ENCODE measurements around the gene AGRN.

AGRN gene

DNA sequence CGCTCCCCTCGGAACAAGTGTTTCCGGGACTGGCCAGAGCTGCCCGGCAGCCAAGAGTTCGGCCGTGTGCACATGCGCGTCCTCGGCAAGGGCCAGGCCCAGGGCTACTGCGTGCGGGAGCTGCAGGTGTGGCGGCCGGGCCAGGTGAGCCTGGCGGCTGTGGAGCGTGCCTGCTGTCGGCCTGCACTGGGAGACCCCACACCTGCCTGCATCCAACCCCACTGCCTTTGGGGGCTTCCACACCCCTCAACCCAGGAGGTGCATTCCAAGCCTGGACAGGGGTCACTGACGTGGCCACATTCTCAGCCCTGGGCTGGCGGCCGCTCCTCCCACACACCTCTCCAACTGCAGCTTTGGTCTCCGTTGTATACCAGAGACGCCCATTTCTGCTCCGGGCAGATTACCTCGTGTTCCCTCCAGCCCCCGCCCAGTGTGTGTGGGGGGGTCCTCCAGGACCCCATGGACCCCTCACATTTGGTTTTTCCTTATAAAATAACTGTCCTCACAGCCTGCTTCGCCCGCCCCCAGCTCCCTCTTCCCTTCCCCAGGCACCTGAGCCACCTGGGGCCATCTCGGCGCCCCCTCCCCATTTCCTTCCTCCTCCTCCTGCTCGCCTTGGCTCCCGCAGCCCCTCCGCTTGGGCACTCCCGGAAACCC lies 48.1 kb downstream of the AGRN start:
- in situ Hi-C loops (cut with MboI; ENCODE audit: low sequenced_read_pairs, unreplicated experiment), result no loop called here
- TF ChIP-seq, protein P1, sequence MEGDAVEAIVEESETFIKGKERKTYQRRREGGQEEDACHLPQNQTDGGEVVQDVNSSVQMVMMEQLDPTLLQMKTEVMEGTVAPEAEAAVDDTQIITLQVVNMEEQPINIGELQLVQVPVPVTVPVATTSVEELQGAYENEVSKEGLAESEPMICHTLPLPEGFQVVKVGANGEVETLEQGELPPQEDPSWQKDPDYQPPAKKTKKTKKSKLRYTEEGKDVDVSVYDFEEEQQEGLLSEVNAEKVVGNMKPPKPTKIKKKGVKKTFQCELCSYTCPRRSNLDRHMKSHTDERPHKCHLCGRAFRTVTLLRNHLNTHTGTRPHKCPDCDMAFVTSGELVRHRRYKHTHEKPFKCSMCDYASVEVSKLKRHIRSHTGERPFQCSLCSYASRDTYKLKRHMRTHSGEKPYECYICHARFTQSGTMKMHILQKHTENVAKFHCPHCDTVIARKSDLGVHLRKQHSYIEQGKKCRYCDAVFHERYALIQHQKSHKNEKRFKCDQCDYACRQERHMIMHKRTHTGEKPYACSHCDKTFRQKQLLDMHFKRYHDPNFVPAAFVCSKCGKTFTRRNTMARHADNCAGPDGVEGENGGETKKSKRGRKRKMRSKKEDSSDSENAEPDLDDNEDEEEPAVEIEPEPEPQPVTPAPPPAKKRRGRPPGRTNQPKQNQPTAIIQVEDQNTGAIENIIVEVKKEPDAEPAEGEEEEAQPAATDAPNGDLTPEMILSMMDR (IDR thresholded peaks at IDR 0.05; ENCODE audit: borderline replicate concordance, control extremely low read depth, extremely low read depth, insufficient read depth, missing control alignments), result no peak
- DNase-seq (ENCODE audit: low spot score), result no peak

DNA sequence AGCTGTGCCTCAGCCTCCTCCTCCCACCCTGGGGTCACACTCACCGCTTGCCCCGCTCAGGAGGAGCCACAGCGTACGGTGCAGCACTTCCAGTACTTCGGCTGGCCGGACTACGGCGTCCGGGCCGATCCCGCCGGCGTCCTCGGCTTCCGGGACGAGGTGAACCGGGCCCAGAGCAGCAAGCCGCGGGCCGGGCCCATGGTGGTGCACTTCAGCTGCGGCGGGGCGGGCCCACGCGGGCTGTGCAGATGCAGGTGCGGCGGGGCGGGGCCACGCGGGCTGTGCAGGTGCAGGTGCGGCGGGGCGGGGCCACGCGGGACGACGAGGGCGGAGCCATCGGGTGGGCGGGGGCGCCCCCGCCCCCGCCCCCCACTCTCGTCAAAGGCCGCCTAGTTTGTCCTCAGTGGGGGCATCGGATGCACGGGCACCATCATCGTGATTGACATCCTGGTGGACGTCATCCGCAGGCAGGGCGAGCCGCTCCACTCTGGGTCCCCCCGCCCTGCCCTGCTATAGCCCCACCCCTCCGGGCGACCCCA lies 48.7 kb downstream of the AGRN start:
- TF ChIP-seq, protein P1 (IDR thresholded peaks at IDR 0.05; ENCODE audit: borderline replicate concordance, control extremely low read depth, extremely low read depth, insufficient read depth, missing control alignments), result no peak
- no peak for DNase-seq (ENCODE audit: low spot score)
- in situ Hi-C loops (cut with MboI; ENCODE audit: low sequenced_read_pairs, unreplicated experiment), result no loop called here

DNA sequence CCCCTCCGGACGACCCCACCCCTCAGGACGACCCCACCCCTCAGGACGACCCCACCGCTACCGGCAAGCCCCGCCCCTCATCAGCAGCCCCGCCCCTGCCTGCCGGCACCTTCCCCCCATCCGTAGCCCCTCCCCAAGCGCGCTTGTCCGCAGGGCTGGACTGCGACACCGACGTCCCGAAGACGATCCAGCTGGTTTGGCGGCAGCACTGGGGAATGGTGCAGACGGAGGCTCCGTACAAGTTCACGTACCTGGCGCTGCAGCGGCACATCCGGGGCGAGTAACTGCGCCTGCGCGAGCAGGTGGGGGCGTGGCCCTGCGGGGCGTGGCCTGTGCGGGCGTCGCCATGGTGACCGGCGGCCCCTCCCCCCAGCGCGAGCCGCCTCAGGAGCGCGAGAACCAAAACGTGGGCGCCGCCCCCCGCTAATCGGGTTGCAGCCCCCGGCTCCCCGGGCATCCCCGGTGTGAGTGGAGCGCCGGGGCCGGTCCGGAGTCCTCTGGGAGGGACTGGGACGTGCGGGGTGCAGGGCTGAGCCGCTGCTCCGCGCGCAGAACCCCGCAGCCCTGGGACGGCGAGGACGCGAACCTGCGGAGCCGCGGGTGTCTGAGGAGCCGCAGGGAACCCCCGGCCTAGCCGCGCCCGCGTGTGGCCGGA lies 49.3 kb downstream of the AGRN start:
- peak; percentile 96 for DNase-seq (ENCODE audit: low spot score)
- in situ Hi-C loops (cut with MboI; ENCODE audit: low sequenced_read_pairs, unreplicated experiment), result no loop called here
- TF ChIP-seq, protein P1 (IDR thresholded peaks at IDR 0.05; ENCODE audit: borderline replicate concordance, control extremely low read depth, extremely low read depth, insufficient read depth, missing control alignments), result no peak

DNA sequence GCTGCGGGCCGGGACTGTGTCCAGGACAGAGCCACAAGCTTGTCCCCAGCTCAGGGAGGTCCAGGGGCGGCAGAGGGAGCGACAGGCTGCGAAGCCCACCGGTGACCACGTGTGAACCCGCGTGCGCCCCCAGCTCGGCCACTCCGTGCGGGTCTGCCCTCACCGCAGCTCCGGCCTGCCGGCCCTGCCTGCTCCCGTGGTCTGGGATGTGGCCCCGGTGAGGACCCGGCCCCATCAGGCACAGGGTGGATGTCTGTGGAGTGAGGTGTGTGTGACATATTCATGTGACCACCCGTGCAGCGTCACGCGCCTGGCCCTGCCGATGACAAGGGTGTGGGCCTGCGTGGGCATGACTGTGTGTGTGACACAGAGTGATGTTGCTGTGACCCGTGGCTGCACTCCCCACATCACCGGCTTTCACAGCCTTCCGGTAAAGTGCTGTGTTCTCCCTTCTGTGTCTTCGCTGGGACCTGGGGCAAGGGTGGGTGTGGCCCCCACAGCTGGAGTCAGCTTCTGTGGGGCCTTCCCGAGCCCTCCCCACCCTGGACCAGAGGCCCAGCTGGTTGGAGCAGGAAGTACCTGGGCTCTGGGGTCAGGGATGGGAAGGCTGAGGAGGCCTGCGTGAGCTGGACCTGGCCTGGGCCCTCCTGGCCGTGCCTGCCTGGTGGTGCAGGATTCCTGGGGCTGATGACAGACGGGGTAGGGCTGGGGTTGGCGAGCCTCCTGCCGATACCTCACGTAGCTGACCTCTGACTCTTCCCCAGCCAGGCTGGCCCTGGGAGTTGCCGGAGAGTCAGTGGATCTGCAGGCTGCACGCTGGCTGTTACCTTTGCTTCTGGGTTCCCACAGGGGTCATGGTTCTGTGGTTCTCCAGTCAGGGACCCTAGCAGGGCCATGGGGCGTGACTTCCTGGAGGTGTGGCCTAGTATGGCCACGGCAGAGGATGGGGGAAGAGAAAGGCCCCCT lies 50.1 kb downstream of the AGRN start:
- in situ Hi-C loops (cut with MboI; ENCODE audit: low sequenced_read_pairs, unreplicated experiment), result no loop called here
- DNase-seq (ENCODE audit: low spot score), result no peak
- TF ChIP-seq, protein P1 (IDR thresholded peaks at IDR 0.05; ENCODE audit: borderline replicate concordance, control extremely low read depth, extremely low read depth, insufficient read depth, missing control alignments), result no peak

DNA sequence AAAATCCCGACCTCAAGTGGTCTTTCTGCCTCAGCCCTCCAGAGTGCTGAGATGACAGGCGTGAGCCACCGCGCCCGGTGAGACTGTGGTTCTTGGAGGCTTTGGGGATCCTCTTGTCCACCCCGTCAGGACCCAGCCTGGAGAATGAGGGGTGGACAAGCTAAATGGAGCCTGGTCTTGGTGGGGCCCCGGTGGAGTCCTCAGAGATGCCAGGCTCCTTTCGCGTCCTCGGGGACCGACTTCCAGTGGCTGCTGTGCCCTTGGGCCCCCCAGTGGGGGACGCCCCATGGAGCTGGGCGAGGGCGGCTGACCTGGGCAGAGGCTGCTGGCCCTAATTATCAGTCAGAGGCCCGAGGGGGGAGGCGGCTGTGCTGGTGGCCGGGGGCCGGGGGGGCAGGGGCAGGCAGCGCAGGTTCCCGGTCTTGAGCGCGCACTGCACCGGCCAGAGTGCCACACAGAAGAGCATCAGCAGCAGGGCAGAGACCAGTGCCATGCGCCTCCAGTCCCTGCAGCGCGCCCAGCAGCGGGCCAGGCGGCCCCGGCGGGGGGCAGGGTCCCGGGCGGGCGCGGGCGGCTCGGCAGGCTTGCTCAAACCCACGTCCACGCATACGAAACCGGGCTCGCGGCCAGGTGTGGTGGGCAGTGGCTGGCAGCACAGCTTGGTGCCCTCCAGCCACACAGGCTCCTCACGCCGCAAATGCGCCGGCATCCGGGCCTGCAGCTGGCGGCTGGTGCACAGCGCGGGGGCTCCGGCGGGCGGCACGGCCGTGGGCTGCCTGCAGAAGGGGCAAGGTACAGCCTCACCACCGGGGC lies 51.8 kb downstream of the AGRN start:
- TF ChIP-seq, protein P1 (IDR thresholded peaks at IDR 0.05; ENCODE audit: borderline replicate concordance, control extremely low read depth, extremely low read depth, insufficient read depth, missing control alignments), result no peak
- in situ Hi-C loops (cut with MboI; ENCODE audit: low sequenced_read_pairs, unreplicated experiment), result no loop called here
- DNase-seq (ENCODE audit: low spot score), result no peak

Measured in GM13976 (cell line).